GM18498 (cell line): ENCODE data around the gene SUPT20HL1.
"Not testable (repeated sequence)": the region's sequence is repeated elsewhere in the genome, so short reads cannot be mapped to it uniquely, and the experiment has no call there.

Experiments used
- ATAC-seq: cut with Tn5 transposase; IDR thresholded peaks from one replicate; pipeline ENCODE4 v1.9.1; 2021; ENCODE audit warnings: mild to moderate bottlenecking, moderate library complexity; ENCODE audit not compliant: unreplicated experiment

Gene SUPT20HL1

DNA sequence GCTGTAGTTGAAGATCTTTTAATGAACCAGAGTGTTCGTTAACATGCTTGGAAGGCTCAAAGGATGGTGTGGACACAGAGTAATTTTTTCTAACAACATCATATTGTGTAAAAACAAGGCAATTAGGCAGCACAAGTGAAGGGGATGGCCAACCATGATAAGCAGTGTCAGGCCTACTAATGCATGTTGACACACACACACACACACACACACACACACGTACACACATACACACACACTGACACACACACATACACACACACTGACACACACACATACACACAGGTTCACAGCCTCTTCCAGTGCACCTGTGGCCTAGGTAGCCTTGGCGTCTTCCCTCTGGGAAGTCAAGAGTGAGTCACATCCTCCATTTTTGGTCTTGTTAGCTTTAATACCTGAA is at the start of gene SUPT20HL1:
Gene SUPT20HL1, plus strand, starts transcription at position 368 of the 400 bp plus-strand sequence. CDS start 2,122 bp downstream, outside the sequence.
- ATAC-seq: no peak

- ATAC-seq: not testable (repeated sequence)
Measured at GRCh38 chrX:24310916-24311315, 49.5 kb upstream of the SUPT20HL1 start.

DNA sequence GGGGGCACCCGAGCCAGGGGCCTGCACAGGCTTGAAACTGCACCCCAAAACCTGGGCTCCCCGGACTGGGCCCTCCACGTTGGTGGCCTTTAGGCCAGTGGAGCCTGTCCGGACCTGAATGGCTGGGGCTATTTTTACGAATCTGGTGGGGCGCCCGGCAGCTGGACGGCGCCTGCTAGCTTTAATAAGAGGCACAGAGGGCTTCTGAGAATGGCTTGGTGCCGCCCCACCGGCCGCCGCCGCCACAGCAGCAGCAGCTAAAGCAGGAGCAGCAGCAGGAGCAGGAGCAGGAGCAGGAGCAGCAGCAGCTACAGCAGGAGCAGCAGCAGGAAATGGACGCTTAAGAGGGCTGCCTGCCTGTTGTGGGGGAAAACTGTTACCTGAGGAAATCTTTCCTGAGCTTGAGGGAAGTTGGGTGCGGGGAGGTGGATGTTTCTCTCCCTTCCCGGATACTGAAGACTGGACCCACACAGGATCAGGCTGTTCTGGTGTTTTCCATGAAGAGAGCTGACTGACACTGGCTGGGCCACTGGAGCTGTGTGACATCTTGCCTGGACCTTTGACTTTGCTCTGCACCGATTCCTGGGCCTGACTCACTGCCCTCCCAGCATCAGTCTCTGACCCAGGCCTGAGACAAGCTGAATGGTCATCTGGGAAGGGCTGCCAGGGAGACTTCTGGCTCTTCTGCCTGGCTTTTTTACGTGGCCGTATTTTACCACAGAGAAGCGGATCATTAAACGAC is 48.8 kb upstream of the SUPT20HL1 start:
- not testable (repeated sequence) for ATAC-seq

- ATAC-seq: not testable (repeated sequence)
Measured at GRCh38 chrX:24312249-24312607, 48.2 kb upstream of the SUPT20HL1 start.

GRCh38 chrX:24314019-24314635 is 46.3 kb upstream of the SUPT20HL1 start, which contains the start of gene SUPT20HL2:
Gene SUPT20HL2 (minus strand): TSS chrX:24314069. CDS start chrX:24313315, 754 bp downstream.
- no peak for ATAC-seq

GRCh38 chrX:24316111-24316510 is 44.3 kb upstream of the SUPT20HL1 start:
- no peak for ATAC-seq

- ATAC-seq: no peak
Measured at GRCh38 chrX:24317567-24317966, 42.9 kb upstream of the SUPT20HL1 start.

GRCh38 chrX:24321741-24322395 is 38.6 kb upstream of the SUPT20HL1 start:
- no peak for ATAC-seq

DNA sequence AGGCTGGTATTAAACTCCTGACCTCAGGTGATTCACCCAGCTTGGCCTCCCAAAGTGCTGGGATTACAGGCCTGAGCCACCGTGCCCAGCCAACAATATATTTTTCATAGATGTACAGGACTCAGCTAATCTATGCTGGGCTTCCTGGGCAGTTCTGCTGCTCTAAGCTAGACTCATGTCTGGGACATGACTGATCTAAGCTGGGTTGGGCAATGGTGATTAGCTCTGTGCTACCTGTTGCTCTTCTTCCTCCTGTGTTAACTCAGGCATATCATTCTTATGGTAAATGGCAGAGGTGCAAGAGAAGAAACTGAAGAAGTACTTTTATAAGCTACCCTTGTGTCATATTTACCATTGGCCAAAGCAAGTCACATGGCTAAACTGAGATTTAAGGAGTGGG is 35.2 kb upstream of the SUPT20HL1 start:
- ATAC-seq: no peak

GRCh38 chrX:24332878-24333277 is 27.6 kb upstream of the SUPT20HL1 start:
- ATAC-seq: no peak

GRCh38 chrX:24333371-24333770 is 27.1 kb upstream of the SUPT20HL1 start:
- no peak for ATAC-seq

- ATAC-seq: no peak
Measured at GRCh38 chrX:24334461-24334860, 26.0 kb upstream of the SUPT20HL1 start.

DNA sequence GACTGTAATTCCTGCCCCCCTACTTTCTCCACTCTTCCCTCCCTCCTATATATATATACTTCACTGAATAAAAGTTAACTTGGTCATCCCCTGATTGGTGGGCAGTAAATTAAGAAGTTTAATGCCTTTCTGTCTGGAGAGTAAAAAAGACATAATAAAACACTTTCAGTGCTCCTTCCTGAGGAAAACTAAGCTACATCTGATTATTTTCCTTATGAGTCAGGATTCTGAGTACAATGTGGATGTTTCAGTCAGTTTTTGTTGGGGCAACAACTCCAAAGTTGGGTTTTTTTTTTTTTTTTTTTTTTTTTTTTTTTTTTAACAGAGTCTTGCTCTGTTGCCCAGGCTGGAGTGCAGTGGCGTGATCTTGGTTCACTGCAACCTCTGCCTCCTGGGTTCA is 24.6 kb upstream of the SUPT20HL1 start:
- no peak for ATAC-seq

DNA sequence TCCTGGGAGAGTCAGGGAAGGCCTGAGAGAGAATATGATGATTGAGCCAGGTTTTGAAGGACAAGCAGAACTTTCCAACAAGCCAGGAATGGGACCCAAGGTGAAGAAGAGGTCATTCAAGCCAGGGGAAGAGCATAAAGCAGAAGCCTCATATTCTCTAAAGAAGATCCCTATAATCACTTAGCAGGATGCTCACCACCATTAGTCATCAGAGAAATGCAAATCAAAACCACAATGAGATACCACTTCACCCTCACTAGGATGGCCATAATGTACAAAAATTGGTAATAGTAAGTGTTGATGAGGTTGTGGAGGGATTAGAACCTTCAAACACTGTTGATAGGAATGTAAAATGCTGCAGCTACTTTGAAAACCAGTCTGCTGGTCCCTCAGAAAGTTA is 20.5 kb upstream of the SUPT20HL1 start:
- ATAC-seq: no peak

DNA sequence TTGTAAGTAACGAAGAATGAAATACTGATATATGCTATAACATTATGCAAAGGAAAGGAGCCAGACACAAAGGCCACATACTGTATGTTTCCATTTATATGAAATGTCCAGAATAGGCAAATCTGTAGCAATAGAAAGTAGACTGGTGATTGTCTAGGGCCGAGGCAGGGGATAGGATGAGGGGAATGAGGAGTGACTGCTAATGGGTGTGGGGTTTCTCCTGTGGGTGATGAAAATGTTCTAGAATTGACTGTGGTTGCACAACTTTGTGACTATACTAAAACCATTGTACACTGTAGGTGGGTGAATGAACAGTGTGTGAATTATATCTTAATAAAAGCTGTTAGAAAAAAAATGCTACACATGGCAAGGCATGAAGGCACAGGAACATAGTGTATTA is 19.9 kb upstream of the SUPT20HL1 start:
- no peak for ATAC-seq

DNA sequence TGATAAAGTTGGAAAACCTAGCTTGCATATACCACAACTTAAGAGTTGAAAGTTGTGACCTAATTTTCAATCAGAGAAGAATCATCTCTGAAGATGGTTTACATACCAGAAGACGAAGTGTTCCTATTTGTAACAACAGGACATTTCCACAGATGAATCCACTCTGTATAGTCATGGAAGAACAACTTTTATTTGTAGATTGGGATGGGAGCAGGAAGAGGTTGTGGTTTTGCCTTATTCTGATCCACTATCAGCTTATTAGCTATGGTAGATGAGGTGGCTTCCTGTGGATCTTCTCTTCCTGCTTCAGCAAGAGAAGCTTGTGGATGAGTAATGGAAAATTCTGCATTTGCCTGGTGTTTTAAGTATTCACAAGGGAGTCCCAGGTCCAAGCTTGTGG is 18.6 kb upstream of the SUPT20HL1 start:
- ATAC-seq: no peak

DNA sequence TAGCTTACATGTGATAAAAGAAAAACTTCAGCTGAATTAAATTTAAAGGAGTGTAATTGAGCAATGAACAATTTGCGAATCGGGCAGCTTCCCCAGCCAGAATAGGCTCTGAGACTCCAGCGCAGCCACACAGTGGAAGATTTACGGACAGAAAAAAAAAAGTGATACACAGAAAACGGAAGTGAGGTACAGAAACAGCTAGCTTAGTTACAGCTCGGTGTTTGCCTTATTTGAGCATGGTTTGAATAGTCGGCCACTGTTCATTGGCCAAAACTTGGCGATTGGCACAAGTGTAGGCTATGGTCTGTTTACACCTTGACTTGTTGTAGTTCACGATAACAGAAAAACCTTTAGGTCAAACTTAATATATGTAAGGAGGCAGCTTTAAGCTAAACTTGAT is 16.7 kb upstream of the SUPT20HL1 start:
- ATAC-seq: peak; percentile 58

- ATAC-seq: no peak
Measured at GRCh38 chrX:24347881-24348280, 12.6 kb upstream of the SUPT20HL1 start.

DNA sequence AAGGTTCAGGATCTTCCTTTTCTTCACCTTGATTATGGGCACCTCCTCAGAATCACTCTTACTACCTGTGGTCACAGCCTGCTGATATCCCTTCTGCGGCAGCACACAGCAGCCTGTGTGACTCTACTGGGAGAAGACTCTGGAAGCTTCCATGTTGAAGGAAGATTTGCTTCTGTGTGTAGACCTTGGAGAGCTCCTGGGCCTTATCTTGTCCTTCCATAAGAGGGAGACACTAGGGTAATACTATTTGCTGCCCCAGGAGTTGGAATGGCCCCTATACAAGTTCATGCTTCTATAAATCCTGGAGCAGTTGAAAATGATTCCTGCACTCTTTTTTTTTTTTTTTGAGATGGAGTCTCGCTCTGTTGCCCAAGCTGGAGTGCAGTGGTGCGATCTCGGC is 10.2 kb upstream of the SUPT20HL1 start:
- ATAC-seq: no peak

- no peak for ATAC-seq
Measured at GRCh38 chrX:24355095-24355494, 5.3 kb upstream of the SUPT20HL1 start.

DNA sequence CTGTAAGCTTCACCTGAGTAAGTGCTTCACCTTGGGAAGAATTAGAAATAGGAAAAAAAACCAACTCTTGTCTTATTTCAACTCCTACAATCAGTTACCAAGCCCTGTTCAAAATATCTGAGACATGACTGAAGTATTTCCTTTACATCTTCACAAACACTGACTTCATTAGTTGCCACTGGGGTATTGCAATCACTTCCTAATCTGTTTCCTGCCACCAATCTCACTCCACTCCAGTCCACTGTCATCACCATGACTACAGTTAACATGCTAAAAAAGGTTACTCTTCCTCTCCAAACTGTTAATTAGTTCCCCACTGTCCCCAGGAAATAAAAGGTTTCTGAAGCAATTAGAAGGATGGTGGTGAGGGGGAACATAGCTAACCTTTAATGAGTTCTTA is 3.3 kb upstream of the SUPT20HL1 start:
- ATAC-seq: no peak
